ENCODE results near the gene FAT1.
A peak's percentile ranks its signal among the peaks of the same experiment; 100 is the strongest.

The FAT1 gene

DNA sequence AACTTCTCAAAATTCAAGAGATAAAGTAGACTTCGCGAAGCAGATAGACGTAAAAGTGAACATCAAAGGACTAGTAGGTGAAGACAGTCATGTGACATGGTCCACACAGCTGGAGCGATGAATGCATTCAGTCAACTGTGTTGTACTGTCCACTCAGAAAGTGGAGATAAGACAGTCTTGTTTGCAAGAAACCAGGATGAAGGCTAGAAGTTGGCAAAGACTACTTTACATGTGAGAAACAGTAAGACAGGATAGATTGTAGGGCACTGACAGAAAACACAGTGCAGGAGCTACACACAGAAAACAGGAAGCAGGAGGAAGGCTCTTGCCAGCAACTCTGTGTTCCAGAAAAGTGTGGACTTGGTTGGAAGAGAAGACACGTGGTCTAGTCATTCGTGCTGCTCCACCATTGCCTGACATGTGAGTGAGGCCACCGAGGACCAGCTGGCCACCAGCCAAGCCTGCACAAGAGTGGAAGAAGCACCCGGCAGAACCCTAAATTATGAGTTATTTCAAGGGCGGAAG, 78.9 kb downstream of the FAT1 start:
- peak; percentile 85 for DNase-seq (ENCODE audit: low read depth)
- H3K4me3 ChIP-seq (replicated peaks; ENCODE audit: low read depth, low read length) = peak overlapping the region; percentile 17
- TF ChIP-seq, protein P1, sequence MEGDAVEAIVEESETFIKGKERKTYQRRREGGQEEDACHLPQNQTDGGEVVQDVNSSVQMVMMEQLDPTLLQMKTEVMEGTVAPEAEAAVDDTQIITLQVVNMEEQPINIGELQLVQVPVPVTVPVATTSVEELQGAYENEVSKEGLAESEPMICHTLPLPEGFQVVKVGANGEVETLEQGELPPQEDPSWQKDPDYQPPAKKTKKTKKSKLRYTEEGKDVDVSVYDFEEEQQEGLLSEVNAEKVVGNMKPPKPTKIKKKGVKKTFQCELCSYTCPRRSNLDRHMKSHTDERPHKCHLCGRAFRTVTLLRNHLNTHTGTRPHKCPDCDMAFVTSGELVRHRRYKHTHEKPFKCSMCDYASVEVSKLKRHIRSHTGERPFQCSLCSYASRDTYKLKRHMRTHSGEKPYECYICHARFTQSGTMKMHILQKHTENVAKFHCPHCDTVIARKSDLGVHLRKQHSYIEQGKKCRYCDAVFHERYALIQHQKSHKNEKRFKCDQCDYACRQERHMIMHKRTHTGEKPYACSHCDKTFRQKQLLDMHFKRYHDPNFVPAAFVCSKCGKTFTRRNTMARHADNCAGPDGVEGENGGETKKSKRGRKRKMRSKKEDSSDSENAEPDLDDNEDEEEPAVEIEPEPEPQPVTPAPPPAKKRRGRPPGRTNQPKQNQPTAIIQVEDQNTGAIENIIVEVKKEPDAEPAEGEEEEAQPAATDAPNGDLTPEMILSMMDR (IDR thresholded peaks at IDR 0.05; ENCODE audit: low read length, missing control alignments) = no peak

DNA sequence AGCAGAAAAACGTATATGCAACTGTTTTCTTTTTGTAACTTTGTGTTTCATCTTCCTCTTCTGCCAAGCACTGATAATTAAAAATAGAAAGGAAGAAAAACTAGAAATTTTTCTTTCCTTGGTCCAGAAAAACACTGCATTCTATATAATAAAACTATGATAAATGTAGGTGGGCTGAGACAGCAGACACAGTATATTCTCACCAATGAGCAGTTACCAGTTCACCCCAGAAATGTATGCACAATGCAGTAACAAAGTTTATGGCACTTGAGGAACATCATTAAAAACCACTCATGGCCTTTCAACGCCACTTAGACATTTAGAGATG, 79.4 kb downstream of the FAT1 start:
- DNase-seq (ENCODE audit: low read depth) = no peak

DNA sequence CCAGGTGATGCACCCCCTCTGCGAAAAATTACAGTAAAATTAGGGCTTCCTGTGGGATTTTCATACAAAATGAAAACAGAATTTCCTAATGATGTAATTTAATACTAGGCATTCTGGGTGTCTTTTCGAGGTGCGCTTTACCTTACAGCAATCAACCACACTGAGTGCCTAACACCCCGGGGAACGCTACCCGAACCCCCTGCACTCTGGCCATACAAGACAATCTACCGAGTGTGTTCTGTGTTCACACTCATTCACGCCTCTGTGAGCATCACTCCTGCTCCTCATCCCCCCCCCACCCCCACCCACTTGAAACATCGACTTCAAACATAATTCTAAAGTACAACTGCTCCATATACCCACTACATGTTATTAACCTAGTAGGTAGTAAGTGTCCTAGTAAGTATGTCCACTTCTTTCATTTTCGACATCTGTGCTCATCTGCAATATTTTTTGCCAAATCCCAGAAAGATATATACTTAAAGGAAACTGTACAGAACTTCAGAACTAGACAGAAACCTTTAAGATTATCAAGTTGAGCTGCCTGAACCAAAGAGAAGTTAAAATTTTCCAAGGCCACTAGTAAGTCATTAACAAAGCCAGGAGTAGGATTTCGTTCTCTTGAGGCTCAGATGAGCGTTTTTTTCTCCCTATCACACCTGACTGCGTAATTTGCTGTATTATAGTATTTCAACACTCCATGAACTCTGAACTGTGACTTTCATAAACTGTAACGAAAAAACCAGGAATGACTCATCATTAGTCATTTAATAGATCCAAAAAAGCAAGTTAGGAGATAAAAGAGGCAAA, 80.0 kb downstream of the FAT1 start:
- TF ChIP-seq, protein P1 (IDR thresholded peaks at IDR 0.05; ENCODE audit: low read length, missing control alignments) = no peak
- DNase-seq (ENCODE audit: low read depth) = peak; percentile 82
- H3K4me3 ChIP-seq (replicated peaks; ENCODE audit: low read depth, low read length) = peak overlapping the region; percentile 17

More for the DNA sequence above, 79.4 kb downstream of the FAT1 start:
- TF ChIP-seq, protein P1 (IDR thresholded peaks at IDR 0.05; ENCODE audit: low read length, missing control alignments) = no peak
- peak overlapping the region; percentile 17 for H3K4me3 ChIP-seq (replicated peaks; ENCODE audit: low read depth, low read length)

DNA sequence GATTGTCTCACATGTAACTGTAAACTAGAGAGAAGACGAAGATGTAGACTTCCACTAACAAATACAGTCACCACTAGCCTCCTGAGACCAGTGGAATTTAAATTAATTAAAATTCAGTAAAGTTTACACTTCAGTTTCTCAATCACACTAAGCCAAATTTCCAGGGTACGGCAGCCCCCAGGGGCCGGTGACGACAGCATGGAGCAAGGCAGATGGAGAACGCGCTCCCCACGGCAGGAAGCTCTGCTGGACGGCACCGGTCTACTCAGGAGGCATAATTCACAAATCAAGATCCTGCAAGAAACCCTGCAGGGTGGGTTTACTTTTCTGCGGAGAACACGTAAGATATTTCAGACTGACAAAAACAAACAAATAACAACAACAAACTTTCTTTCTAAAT, 80.7 kb downstream of the FAT1 start:
- TF ChIP-seq, protein P1 (IDR thresholded peaks at IDR 0.05; ENCODE audit: low read length, missing control alignments) = no peak
- DNase-seq (ENCODE audit: low read depth) = no peak
- no peak overlapping the region for H3K4me3 ChIP-seq (replicated peaks; ENCODE audit: low read depth, low read length)

DNA sequence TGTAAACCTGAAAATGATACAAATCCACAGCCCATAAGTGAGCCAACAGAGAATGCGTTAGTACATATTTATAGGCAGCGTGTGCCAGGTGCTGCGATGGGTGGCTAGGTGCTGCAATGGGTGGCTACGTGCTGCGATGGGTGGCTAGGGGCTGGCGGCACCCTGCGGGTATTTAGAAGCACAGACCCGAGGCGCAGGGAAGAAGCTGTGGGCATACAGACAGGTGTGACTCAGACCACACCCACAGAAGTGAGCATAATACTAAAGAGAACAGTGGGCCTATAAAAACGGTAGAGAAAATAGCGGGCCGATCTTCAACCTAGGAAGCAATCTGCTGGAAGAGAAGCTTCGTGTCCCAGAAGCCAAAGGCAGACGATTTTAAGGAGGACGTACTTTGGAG, 81.1 kb downstream of the FAT1 start:
- H3K4me3 ChIP-seq (replicated peaks; ENCODE audit: low read depth, low read length) = no peak overlapping the region
- DNase-seq (ENCODE audit: low read depth) = no peak
- TF ChIP-seq, protein P1 (IDR thresholded peaks at IDR 0.05; ENCODE audit: low read length, missing control alignments) = no peak

DNA sequence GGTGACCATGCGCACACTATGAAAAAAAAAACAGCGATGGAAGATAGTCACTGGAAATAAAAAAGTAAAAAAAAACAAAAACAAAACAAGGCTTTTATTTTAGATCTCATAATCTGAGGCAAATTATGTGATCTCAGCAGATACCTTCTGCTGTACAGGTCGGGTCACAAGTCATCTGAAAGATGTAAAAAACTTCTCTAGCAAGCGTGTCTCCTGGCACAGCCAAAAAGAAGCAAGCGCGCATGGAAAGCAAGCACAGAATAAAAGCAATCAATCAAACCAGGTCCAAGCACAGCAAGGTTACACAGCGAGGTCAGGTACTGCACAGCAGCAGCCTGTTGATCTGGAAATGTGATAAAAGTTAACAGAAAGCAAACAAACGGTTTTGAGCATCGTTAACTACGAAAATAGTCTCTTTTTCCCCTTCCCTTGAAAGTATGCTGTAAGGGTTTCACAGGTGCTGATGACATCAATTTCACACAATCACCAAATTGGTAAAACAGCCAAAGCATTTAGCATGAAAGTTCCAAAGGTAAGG, 89.0 kb downstream of the FAT1 start:
- TF ChIP-seq, protein P1 (IDR thresholded peaks at IDR 0.05; ENCODE audit: low read length, missing control alignments) = no peak
- H3K4me3 ChIP-seq (replicated peaks; ENCODE audit: low read depth, low read length) = no peak overlapping the region
- DNase-seq (ENCODE audit: low read depth) = no peak

All from fibroblast of pulmonary artery (primary cell).